ENCODE results near the gene AGBL3. TPM values are rescaled to one million over a fixed set of nuclear protein-coding genes. Genes with fewer than 3 reads are reported as not detected.

Gene AGBL3
- total RNA-seq, 4 donors from 2014 or later, result 0.35 to 3.6 (median 0.55) TPM

GRCh38 chr7:134997214-134997885, 11.0 kb downstream of the AGBL3 start:
- Histone ChIP-seq H3K27me3 (no peaks in the 10 kb centered on the region), H3K4me1 (peaks cover 0 to 28% (median 0%) of the 10 kb centered on the region in 3 donors), H3K4me3 (no peak overlapping the region), H3K9me3 (no peaks in the 10 kb centered on the region), H3K27ac (no peak overlapping the region), H3K36me3 (peaks cover 0 to 45% (median 0%) of the 10 kb centered on the region in 3 donors)
- 91 to 100% methylated on average over 2 to 3 of the region's 3 CpGs for WGBS, 2 donors
- no peak for TF ChIP-seq CTCF (IDR thresholded peaks at IDR 0.05)
- no peak for TF ChIP-seq POLR2A (IDR thresholded peaks at IDR 0.05)
- DNase-seq, result no peak
- intact Hi-C loops (cut with DNase I), result no loop called here

GRCh38 chr7:134999136-134999535, 12.8 kb downstream of the AGBL3 start:
- WGBS, 2 donors, result 89 to 96% methylated on average over 3 of the region's 3 CpGs
- intact Hi-C loops (cut with DNase I), result no loop called here
- H3K36me3 ChIP-seq, result peaks cover 0 to 37% (median 0%) of the 10 kb centered on the region in 3 donors
- TF ChIP-seq POLR2A (IDR thresholded peaks at IDR 0.05), result no peak
- no peak for TF ChIP-seq CTCF (IDR thresholded peaks at IDR 0.05)
- H3K27me3 ChIP-seq, result no peaks in the 10 kb centered on the region
- no peaks in the 10 kb centered on the region for H3K9me3 ChIP-seq
- H3K4me1 ChIP-seq, result peaks cover 0 to 23% (median 0%) of the 10 kb centered on the region in 3 donors
- DNase-seq, result no peak
- H3K27ac ChIP-seq, result no peak overlapping the region
- H3K4me3 ChIP-seq, result no peak overlapping the region

GRCh38 chr7:135001390-135002165, 15.3 kb downstream of the AGBL3 start:
- Histone ChIP-seq H3K4me1 (peaks cover 0 to 7% (median 0%) of the 10 kb centered on the region in 3 donors), H3K4me3 (no peak overlapping the region), H3K36me3 (peaks cover 0 to 13% (median 0%) of the 10 kb centered on the region in 3 donors), H3K27me3 (no peaks in the 10 kb centered on the region), H3K27ac (no peak overlapping the region), H3K9me3 (no peaks in the 10 kb centered on the region)
- TF ChIP-seq POLR2A (IDR thresholded peaks at IDR 0.05) (no peak), CTCF (IDR thresholded peaks at IDR 0.05) (no peak)
- 62 to 78% methylated on average over 1 of the region's 1 CpG for WGBS, 2 donors
- no peak for DNase-seq
- intact Hi-C loops (cut with DNase I), result no loop called here

GRCh38 chr7:135012229-135012628, 25.9 kb downstream of the AGBL3 start:
- Histone ChIP-seq H3K36me3 (no peaks in the 10 kb centered on the region), H3K27me3 (no peaks in the 10 kb centered on the region), H3K9me3 (no peaks in the 10 kb centered on the region), H3K4me3 (no peak overlapping the region), H3K27ac (no peak overlapping the region), H3K4me1 (no peaks in the 10 kb centered on the region)
- TF ChIP-seq CTCF (IDR thresholded peaks at IDR 0.05) (no peak), POLR2A (IDR thresholded peaks at IDR 0.05) (no peak)
- no peak for DNase-seq
- intact Hi-C loops (cut with DNase I), result no loop called here

- Histone ChIP-seq H3K27me3 (no peaks in the 10 kb centered on the region), H3K9me3 (peaks cover 0 to 10% (median 5%) of the 10 kb centered on the region in 3 donors), H3K4me3 (no peak overlapping the region), H3K27ac (no peak overlapping the region), H3K36me3 (no peaks in the 10 kb centered on the region), H3K4me1 (no peaks in the 10 kb centered on the region)
- DNase-seq, result no peak
- TF ChIP-seq CTCF (IDR thresholded peaks at IDR 0.05) (no peak), POLR2A (IDR thresholded peaks at IDR 0.05) (no peak)
- WGBS, 2 donors, result 92% methylated on average over 2 of the region's 2 CpGs; no CpG with 5 or more reads in 1 of the 2 donors
- intact Hi-C loops (cut with DNase I), result no loop called here
These were observed 37.3 kb downstream of the AGBL3 start for GRCh38 chr7:135023622-135024021.
